ENCODE measurements around the gene FXR1. TPM values are rescaled to one million over a fixed set of nuclear protein-coding genes. Genes with fewer than 3 reads are reported as not detected.

Gene FXR1
- total and polyA plus RNA-seq, 2 of the 13 experiments (the other 11 are each of a cell fraction or from before 2014, with no cell fraction given) = 104 to 132 TPM

DNA sequence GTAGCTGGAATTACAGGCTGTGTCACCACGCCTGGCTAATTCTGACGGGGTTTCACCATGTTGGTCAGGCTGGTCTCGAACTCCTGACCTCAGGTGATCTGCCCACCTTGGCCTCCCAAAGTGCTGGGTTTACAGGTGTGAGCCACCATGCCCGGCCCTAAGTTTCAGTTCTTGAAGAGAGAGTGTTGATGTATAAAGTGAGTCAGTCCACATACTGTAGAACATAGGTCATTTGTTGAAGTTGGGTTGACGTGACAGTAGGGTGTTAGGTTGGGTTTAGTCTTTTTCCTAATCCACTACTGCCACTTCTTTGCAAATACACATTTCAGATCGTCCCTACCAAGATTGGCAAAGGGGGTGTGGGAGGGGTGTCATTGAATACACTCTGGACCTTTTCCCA is 61.8 kb downstream of the FXR1 start:
- FAIRE-seq (no peak), DNase-seq (ENCODE audit: low spot score) (no peak), ATAC-seq (no peak)
- CTCF ChIA-PET (ENCODE audit: low intra/inter-chr PET ratio, low total read pairs) = no interaction called here
- no peak overlapping the region for H3K4me2 ChIP-seq (ENCODE audit: low read depth, low read length)
- H3K79me2 ChIP-seq (ENCODE audit: insufficient read depth, low read length) = no peaks in the 10 kb centered on the region
- H3K36me3 ChIP-seq (replicated peaks in 1 of 2; ENCODE audit: control insufficient read depth in 1 of 2, insufficient read depth in 2 of 2, low read length in 2 of 2) = peaks cover 0 to 42% of the 10 kb centered on the region in 2 experiments; a peak in 4 of 5 replicates
- POLR2A ChIA-PET = no interaction called here
- in situ Hi-C loops (cut with HindIII; ENCODE audit: extremely low pct_ligation_motif_present, low pct_unique_long_range_greater_than_20kb) = no loop called here
- no peak overlapping the region for H3K27ac ChIP-seq (ENCODE audit: extremely low read length, insufficient read depth, low read length)
- intact Hi-C loops (cut with micrococcal nuclease; ENCODE audit: unreplicated experiment) = no loop called here
- no peaks in the 10 kb centered on the region for H3K4me1 ChIP-seq (ENCODE audit: insufficient read depth, low read length)
- H3K4me3 ChIP-seq (replicated peaks in 1 of 3; ENCODE audit: insufficient read depth in 1 of 3, low read depth in 2 of 3, low read length in 3 of 3) = no peak overlapping the region
- no peak overlapping the region for H3K9ac ChIP-seq (ENCODE audit: insufficient read depth, low read depth, low read length)
- WGBS (ENCODE audit: low lambda C conversion rate) = 97% methylated on average over 6 of the region's 6 CpGs
- no TSS peak for BruUV-seq (replicated peaks)
- no peaks in the 10 kb centered on the region; the same call in 1 of the 2 replicates for H4K20me1 ChIP-seq (ENCODE audit: insufficient read depth, low read length)
- H3K27me3 ChIP-seq (ENCODE audit: control insufficient read depth in 1 of 2, insufficient read depth in 2 of 2, low read length in 2 of 2) = no peaks in the 10 kb centered on the region; a peak in 1 of 5 replicates
- TF ChIP-seq ZNF484 (CRISPR knock-in tag; IDR thresholded peaks at IDR 0.05; ENCODE audit: borderline replicate concordance, low read depth) = no peak
- TF ChIP-seq RBM22 (optimal IDR thresholded peaks at IDR 0.05; ENCODE audit: low read length) = peak; percentile 56
- no peaks in the 10 kb centered on the region for H3K9me3 ChIP-seq (ENCODE audit: low read length)
- no peak overlapping the region for H2AFZ ChIP-seq (ENCODE audit: low read length)

DNA sequence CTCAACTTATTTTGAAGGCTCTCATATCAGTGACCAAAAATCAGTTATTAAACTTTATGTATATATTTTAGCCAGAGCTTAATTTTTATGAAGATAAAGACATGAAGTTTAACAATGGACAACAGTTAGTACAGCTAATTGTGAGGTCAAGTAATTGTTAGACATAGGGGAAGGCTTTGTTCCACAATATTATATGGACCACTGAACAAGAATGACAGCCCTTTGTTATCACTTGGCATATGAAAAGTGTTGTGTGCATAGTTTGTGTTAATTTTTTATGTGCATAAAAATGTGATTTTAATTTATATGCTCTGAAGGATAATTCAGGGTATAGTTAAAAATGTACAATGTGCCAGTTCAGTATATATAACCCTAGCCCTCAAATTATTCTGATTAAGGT is 65.0 kb downstream of the FXR1 start:
- ATAC-seq (no peak), DNase-seq (ENCODE audit: low spot score) (no peak), FAIRE-seq (no peak)
- Histone ChIP-seq H3K4me2 (ENCODE audit: low read depth, low read length) (no peak overlapping the region), H3K9ac (ENCODE audit: insufficient read depth, low read depth, low read length) (no peak overlapping the region), H3K9me3 (ENCODE audit: low read length) (no peaks in the 10 kb centered on the region), H2AFZ (ENCODE audit: low read length) (no peak overlapping the region), H3K4me1 (ENCODE audit: insufficient read depth, low read length) (peaks cover 9% of the 10 kb centered on the region; the same call in 1 of the 2 replicates), H3K4me3 (replicated peaks in 1 of 3; ENCODE audit: insufficient read depth in 1 of 3, low read depth in 2 of 3, low read length in 3 of 3) (no peak overlapping the region), H3K27ac (ENCODE audit: extremely low read length, insufficient read depth, low read length) (no peak overlapping the region), H3K79me2 (ENCODE audit: insufficient read depth, low read length) (no peaks in the 10 kb centered on the region), H3K36me3 (replicated peaks in 1 of 2; ENCODE audit: control insufficient read depth in 1 of 2, insufficient read depth in 2 of 2, low read length in 2 of 2) (peaks cover 0 to 16% of the 10 kb centered on the region in 2 experiments; a peak in 3 of 5 replicates), H3K27me3 (ENCODE audit: control insufficient read depth in 1 of 2, insufficient read depth in 2 of 2, low read length in 2 of 2) (no peaks in the 10 kb centered on the region; a peak in 1 of 5 replicates), H4K20me1 (ENCODE audit: insufficient read depth, low read length) (no peaks in the 10 kb centered on the region)
- no TSS peak for BruUV-seq (replicated peaks)
- in situ Hi-C loops (cut with HindIII; ENCODE audit: extremely low pct_ligation_motif_present, low pct_unique_long_range_greater_than_20kb) = loop anchor here (25.0 kb wide), 1 partner anchor 365 kb away; the partner anchor contains the start of gene TTC14
- ChIA-PET CTCF (ENCODE audit: low intra/inter-chr PET ratio, low total read pairs) (no interaction called here), POLR2A (interaction anchor here (0.6 kb wide), 1 partner anchor 153 kb away, joined by 3 read pairs; no protein-coding TSS in a partner anchor)
- intact Hi-C loops (cut with micrococcal nuclease; ENCODE audit: unreplicated experiment) = no loop called here
- TF ChIP-seq, protein P1, sequence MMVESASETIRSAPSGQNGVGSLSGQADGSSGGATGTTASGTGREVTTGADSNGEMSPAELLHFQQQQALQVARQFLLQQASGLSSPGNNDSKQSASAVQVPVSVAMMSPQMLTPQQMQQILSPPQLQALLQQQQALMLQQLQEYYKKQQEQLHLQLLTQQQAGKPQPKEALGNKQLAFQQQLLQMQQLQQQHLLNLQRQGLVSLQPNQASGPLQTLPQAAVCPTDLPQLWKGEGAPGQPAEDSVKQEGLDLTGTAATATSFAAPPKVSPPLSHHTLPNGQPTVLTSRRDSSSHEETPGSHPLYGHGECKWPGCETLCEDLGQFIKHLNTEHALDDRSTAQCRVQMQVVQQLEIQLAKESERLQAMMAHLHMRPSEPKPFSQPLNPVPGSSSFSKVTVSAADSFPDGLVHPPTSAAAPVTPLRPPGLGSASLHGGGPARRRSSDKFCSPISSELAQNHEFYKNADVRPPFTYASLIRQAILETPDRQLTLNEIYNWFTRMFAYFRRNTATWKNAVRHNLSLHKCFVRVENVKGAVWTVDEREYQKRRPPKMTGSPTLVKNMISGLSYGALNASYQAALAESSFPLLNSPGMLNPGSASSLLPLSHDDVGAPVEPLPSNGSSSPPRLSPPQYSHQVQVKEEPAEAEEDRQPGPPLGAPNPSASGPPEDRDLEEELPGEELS (CRISPR knock-in tag; IDR thresholded peaks at IDR 0.05) = no peak
- 0 out of 2 replicates have a peak, but pooled peaks have one; percentile 54 for TF ChIP-seq PAF1 (CRISPR knock-in tag; IDR thresholded peaks at IDR 0.05)
